ENCODE results near the gene CCDC116. TPM values are rescaled to one million over a fixed set of nuclear protein-coding genes. Genes with fewer than 3 reads are reported as not detected.
"Not testable (repeated sequence)": the region's sequence is repeated elsewhere in the genome, so short reads cannot be mapped to it uniquely, and the experiment has no call there.

The CCDC116 gene
- total RNA-seq, 1 donor from 2014 or later = 0.24 TPM

- DNase-seq (no peak), ATAC-seq (ENCODE audit: poor library complexity) (no peak)
- intact Hi-C loops (cut with DNase I) = no loop called here
These were observed 36.5 kb downstream of the CCDC116 start for GRCh38 chr22:21669026-21669425.

GRCh38 chr22:21672107-21672629, 39.6 kb downstream of the CCDC116 start:
- intact Hi-C loops (cut with DNase I) = no loop called here
- no peak for DNase-seq
- ATAC-seq (ENCODE audit: poor library complexity) = no peak

- intact Hi-C loops (cut with DNase I) = no loop called here
- ATAC-seq (ENCODE audit: poor library complexity) = no peak
- DNase-seq = no peak
These were observed 41.2 kb downstream of the CCDC116 start for GRCh38 chr22:21673534-21674321.

GRCh38 chr22:21674638-21675245, 42.2 kb downstream of the CCDC116 start:
- DNase-seq = no peak
- intact Hi-C loops (cut with DNase I) = no loop called here
- ATAC-seq (ENCODE audit: poor library complexity) = no peak

GRCh38 chr22:21677606-21678443, 45.3 kb downstream of the CCDC116 start:
- peak; percentile 64 for DNase-seq
- intact Hi-C loops (cut with DNase I) = no loop called here
- peak; percentile 32 for ATAC-seq (ENCODE audit: poor library complexity)

GRCh38 chr22:21678842-21679241, 46.3 kb downstream of the CCDC116 start:
- DNase-seq; intact Hi-C loops (cut with DNase I): not testable (repeated sequence)

GRCh38 chr22:21679383-21679782, 46.8 kb downstream of the CCDC116 start:
- ATAC-seq (ENCODE audit: poor library complexity) (no peak), DNase-seq (no peak)
- intact Hi-C loops (cut with DNase I) = no loop called here

More at GRCh38 chr22:21678842-21679241, 46.3 kb downstream of the CCDC116 start:
- not testable (repeated sequence) for ATAC-seq (ENCODE audit: poor library complexity)

GRCh38 chr22:21680830-21681565, 48.4 kb downstream of the CCDC116 start:
- intact Hi-C loops (cut with DNase I) = no loop called here
- DNase-seq (no peak), ATAC-seq (ENCODE audit: poor library complexity) (peak; percentile 23)

- intact Hi-C loops (cut with DNase I) = no loop called here
- DNase-seq = no peak
- ATAC-seq (ENCODE audit: poor library complexity) = no peak
These were observed 49.2 kb downstream of the CCDC116 start for GRCh38 chr22:21681566-21682370.

GRCh38 chr22:21682385-21683175, 50.0 kb downstream of the CCDC116 start:
- intact Hi-C loops (cut with DNase I) = no loop called here
- no peak for ATAC-seq (ENCODE audit: poor library complexity)
- DNase-seq = no peak

- ATAC-seq (ENCODE audit: poor library complexity) = no peak
- intact Hi-C loops (cut with DNase I) = no loop called here
These were observed 50.8 kb downstream of the CCDC116 start for GRCh38 chr22:21683401-21683811.

GRCh38 chr22:21684492-21685163, 52.1 kb downstream of the CCDC116 start:
- intact Hi-C loops (cut with DNase I) = no loop called here
- no peak for ATAC-seq (ENCODE audit: poor library complexity)
- no peak for DNase-seq

More at GRCh38 chr22:21683401-21683811, 50.8 kb downstream of the CCDC116 start:
- no peak for DNase-seq

- DNase-seq (no peak), ATAC-seq (ENCODE audit: poor library complexity) (no peak)
- intact Hi-C loops (cut with DNase I) = no loop called here
These were observed 52.6 kb downstream of the CCDC116 start for GRCh38 chr22:21685164-21685513.

- intact Hi-C loops (cut with DNase I) = no loop called here
- ATAC-seq (ENCODE audit: poor library complexity) = no peak
- no peak for DNase-seq
These were observed 53.6 kb downstream of the CCDC116 start for GRCh38 chr22:21686193-21686608.

Data from Right ventricle myocardium superior (tissue), 1 donor.